NCI-H128 (cell line): Measurements from ENCODE around the gene PAQR4.

ENCODE experiments used
- DNase-seq: peaks from one replicate; lab custom pipeline; 2025; ENCODE audit not compliant: unreplicated experiment; lab: John Stamatoyannopoulos, UW

Gene PAQR4

GRCh38 chr16:2979669-2980226, 10.6 kb downstream of the PAQR4 start:
- DNase-seq, result no peak

DNA sequence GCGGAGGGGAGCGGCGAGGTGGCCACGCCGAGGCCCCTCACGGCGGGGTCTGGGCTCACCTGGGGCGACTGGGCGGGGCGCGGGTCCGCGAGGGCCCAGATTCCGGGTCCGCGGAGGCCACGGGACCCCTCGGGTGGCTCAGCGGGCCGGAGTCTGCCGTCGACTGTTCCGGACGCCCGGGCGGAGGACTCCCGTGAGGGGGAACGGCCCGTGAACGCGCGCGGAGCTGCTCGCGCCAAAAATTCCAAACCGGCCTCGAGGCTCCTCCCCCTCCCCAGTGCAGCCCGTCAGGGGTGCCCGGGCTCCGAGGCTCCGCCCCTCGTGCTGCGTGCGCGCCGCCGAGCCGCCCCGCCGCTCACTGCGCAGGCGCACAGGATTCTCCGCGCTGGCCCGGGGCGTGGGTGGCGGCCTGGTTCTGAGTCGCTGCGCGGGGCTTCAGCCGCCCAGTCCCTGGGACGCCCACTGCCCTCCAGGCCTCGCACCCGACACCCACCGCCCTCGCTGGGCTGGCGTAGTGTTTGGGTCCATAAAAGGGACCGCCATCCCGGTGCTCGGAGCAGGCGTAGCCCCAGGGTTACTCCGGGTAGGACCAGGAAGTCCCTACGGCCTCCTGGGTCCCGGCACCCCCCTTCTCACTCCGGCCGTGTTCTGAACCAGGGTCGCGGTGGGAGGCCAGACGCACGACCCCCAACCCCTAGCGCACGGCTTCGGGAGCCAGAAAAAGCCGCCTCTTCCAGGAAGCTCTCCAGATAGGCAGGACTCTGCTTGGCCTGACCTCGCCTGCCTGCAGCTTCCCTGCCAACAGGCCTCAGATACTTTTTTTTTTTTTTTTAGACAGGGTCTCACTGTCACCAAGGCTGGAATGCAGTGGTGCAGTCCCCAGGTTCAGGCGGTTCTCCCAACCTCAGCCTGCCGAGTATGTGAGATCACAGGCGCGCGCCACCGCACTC, 11.4 kb downstream of the PAQR4 start, which contains the start of gene PKMYT1:
PKMYT1 (minus strand) TSS at position 220 of the 950 bp plus-strand sequence. CDS start 789 bp downstream, outside the sequence.
- DNase-seq, result peak; percentile 46

DNA sequence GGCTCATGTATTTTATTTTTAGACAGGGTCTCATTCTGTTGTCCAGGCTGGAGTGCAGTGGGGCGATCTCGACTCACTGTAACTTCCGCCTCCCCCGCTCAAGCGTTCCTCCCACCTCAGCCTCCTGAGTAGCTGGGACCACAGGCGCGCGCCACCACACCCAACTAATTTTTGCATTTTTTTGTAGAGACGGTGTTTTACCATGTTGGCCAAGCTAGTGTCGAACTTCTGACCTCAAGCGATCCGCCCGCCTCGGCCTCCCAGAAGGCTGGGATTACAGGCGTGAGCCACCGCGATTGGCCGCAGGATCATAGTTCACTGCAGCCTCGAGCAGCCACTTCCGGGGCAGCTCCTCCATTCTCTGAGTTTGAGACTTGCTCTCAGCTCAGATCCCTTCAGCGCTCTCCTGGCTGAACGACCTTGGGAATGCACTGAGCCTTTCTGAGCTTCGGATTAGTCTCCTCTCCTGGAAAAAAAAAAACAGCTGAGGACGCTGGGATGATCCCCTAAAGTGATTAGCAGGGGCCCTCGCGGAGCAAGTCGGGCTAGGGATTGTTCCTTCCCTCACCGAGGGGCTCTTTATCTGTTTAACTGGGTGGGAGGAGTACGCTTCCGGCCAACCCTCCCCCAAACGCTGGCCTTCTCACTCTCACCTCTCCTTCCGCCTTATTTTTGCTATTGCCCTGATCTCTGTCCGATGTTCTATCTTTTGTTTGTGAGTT, 12.2 kb downstream of the PAQR4 start:
- no peak for DNase-seq

DNA sequence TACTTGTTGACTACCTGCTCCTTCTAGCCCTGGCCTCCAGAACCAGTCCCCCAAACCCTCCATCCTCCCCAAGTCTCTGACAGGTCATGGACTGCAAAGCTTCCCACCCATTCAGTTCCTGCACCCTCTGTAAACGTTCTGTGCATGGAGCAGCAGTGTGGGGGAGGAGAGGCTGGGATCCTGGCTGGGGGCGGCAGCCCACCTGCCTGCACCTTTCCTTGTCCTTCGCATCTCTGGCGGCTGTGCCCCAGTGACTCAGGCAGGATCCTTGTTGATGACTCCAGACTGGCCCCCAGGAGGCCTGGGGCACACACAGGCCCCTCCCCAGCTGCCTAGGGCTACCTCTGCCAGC, 12.7 kb downstream of the PAQR4 start:
- DNase-seq, result no peak

DNA sequence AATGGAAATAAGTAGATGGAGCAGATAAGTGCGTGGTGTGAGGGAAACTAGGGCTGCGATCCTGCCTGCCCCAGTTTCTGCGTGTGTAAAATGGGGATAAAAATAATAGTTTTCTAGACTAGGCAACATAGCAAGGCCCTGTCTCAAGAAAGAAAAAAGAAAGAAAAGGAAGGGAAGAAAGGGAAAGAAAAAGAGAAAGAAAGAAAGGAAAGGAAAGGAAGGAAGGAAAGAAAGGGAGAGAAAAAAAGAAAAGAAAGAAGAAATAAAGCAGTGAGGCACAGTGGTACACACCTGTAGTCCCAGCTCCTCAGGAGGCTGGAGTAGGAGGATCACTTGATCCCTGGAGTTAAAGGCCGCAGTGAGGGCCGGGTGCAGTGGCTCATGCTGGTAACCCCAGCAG, 13.3 kb downstream of the PAQR4 start:
- DNase-seq, result no peak

GRCh38 chr16:2983706-2984136, 14.6 kb downstream of the PAQR4 start:
- DNase-seq, result peak; percentile 51

DNA sequence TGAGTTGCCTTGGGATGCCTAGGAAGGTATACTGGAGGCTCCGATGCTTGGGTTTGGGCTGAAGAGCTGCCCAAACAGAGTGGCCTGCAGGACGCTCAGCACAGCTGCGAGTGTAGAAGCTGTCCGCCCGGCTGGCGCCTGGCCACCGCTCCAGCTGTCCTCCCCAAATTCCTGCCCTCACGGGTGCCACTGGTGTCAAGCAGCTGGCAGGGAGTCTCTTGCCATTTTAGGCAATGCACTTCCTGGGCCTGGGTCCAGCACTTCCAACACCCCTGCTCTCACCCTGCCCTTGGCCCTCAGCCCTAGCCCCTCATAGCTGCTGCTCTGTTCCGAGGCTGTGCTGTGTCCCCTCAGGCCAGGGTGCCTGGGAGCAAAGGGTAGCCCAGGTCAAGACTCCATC, 16.3 kb downstream of the PAQR4 start:
- no peak for DNase-seq

DNA sequence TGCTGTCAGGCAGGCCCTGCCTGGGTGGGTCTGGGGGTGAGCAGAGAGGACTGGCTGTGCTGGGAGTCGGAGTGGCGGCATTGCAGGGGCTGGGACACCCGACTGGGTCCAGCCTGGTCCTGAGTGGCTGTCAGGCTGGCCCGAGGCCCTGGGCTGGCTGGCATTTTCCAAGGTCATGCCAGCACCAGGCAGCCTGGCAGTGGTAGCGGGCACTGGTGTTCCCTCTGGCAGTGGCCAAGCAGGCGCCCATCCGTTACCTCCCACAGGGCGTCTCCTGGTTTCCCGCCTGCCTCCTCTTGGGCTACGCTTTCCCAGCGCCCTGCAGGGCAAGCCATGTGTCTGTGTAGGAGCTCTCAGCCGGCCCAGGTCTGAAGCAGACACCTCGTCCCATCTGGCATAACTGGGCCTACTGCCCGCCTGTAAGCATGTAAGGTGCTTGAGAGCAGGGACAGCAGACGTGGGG, 16.8 kb downstream of the PAQR4 start:
- DNase-seq, result no peak

DNA sequence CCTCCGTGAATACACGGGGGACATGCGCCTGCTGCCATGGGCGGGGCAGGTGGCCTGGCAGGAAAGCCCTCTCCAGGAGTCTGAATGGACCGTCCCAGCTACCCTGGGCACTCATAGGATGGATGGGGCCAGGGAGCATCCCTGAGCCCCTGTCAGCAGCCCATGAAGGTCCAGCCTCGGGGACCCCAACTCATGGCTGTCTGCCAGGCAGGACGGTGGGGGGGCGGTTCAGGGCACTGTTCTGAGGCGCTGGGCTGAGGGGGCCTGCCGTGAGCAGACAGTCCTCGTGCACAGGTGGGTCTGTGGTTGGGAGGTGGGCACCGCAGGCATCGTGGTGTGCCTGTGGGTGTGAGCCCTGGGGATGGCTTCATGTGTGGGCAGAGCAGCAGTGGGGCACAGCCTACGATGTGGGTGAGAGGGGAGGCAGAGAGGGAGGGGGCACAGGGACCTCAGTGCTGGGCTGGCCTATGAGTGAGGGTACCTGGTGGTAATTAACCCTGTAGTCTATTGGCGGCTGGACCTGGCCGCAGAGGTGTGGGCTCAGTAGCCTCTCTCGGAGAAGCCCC, 17.6 kb downstream of the PAQR4 start:
- DNase-seq, result no peak

GRCh38 chr16:2987286-2987685, 18.1 kb downstream of the PAQR4 start:
- DNase-seq, result no peak

- DNase-seq, result no peak
These were observed 18.7 kb downstream of the PAQR4 start for GRCh38 chr16:2987833-2988232.

DNA sequence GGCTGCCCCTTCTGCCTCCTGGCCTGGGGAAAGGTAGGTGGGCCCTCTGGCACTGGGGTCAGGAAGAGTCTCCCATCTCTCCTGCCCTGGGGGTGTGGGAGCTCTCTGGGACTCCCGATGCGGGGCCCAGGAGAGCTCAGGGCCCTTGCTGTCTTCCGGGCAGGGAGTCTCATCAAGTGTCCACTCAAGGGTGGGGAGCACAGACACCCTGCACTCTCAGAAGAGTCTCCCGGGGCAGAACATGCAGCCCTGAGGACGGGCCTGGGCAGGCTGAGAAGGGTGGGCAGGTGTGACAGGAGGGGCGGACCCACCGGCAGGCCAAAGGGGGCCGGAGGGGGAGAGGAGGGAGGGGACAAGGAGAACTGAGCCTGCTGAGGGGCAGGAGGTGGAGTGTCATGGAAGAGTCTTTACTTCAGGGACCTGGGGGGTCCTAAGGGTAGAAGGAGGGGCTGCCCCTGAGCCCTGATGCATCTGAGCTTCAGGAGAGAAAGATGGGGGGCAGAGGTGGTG, 19.5 kb downstream of the PAQR4 start:
- DNase-seq, result no peak

DNA sequence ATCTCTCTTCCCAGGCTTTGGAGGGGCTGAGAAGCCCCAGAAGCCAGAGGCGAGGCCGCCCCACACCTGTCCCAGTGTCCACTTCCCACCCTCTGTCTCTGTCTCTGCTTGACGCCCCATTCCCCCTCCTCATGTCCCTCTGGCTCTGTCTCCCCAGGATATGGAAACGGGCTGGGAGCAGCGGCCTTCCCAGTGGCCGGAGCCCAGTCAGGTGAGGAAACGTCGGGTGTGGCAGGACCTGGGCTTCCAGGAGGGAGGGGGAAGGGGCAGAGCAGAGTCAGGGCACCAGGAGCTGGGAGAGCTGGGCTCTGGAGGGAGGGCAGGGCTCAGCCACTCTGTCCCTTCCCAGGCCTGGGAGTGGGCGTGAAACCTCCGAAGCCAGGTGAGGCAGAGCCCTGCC, 21.7 kb downstream of the PAQR4 start:
- no peak for DNase-seq

GRCh38 chr16:2991566-2992261, 22.6 kb downstream of the PAQR4 start:
- DNase-seq, result no peak

GRCh38 chr16:2992383-2993081, 23.4 kb downstream of the PAQR4 start:
- no peak for DNase-seq

GRCh38 chr16:2996298-2996697, 27.1 kb downstream of the PAQR4 start:
- no peak for DNase-seq

GRCh38 chr16:2999929-3000328, 30.8 kb downstream of the PAQR4 start:
- no peak for DNase-seq

DNA sequence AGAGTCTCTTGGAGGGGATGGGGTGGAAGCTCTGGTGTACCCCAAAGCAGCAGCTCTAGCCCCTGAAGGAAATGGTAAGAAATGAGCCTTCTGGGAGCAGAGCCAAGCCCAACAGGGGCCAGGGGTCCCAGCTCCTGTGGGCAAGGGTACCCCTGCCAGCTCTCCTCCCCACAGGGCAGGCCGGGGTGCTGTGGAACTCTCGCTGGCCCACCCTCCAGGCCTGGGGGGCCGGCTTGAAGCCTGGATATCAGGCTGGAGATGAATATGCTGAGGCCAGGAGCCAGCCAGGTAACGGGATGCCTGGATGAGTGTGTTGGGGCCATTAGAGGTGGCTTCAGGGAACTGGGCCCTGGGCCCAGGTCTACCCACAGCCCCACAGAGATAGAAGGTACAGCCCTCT, 31.4 kb downstream of the PAQR4 start:
- DNase-seq, result no peak

- no peak for DNase-seq
These were observed 32.2 kb downstream of the PAQR4 start for GRCh38 chr16:3001316-3001715.
